Glomerular visceral epithelial cell (primary cell): ENCODE results near the gene PERCC1.

Experiments used
- DNase-seq: peaks from one replicate; pipeline ENCODE4 v3.0.0-alpha.2; 2016; ENCODE audit errors: extremely low spot score

The PERCC1 gene

DNA sequence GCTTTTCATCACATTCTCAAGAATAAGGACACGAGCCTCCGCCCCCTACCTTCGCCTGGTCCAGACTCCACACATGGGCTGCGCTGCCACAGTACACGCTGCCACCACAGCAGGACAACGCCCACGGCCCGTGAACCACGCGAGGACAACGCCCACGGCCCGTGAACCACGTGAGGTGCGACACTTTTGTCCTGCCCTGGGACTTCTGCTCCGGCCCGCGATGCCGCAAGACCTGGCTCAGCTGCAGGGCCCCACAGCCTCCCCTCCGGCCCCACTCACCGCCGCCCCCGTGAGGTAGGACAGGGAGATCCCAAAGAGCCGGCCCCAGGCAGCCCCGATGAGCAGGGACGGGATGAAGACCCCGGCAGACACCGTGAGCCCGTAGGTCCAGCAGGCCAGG lies 19.3 kb downstream of the PERCC1 start:
- DNase-seq = no peak

DNA sequence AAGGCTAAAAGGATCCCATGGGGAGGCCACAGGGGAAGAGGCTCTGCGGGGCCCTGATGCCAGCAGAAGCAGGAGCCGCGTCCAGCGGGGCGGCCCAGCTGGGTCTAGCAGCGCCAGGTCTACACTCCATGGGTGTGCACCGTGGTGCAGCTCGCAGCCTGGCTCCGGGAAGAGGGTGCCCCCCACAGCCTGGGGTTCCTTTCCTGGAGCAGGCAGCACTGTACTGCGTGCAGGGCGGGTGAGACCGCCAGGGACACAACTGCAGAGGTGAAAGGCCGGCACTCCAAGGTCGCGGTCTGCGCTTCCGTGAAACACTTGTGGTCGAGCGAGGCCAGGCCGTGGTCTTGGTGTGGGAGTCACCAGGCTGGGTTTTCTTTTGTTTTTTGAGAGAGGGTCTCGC lies 20.0 kb downstream of the PERCC1 start:
- no peak for DNase-seq

DNA sequence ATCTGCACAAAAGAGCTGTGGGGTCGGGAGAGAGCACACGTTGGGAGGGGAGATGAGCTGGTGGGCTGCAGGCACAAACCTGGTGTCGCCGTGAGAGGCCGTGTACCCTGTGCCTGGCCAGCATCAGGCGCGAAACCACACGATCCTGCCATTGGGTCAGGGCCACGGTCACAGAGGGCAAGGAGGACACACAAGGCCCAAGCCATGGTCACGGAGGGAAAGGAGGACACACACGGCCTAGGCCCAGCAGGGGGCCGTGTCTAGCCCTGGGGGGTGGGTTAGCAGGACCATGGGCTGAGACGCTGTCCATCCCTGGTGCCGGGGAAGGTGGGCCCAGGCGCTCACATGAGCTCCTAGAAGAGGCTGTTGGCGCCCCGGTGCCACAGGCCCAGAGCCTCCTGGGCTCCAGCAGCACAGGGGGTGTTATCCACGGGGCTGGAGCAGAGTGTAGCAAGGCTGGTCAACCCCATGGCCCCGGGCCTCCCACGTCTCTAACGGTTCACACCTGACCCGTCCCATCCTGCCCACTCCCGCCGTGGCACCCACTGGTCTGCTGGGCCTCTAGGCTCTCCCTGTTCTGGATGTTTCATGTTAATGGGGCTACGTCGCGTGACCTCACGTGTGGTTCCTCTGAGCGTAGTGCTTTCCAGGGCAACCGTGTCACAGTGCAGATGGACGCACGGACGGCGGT lies 21.0 kb downstream of the PERCC1 start:
- DNase-seq = no peak

DNA sequence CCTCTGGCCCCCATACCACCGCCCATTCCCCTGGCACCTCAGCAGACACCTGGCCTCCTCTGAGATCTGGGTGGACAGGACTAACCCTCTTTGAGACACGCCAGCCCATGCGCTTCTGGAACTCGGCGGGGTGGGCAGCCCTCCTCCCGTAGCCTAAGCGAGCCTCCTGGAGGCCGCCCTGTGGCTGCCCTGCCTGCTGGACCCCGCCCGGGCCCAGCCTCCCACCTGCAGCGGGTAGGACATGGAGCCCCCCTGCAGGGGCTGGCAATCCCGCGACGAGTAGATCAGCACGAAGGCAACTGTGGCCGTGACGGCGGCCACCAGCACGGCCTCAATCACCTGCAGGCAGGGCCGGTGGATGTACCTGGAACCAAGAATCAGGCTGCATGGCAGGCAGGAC lies 21.7 kb downstream of the PERCC1 start:
- DNase-seq = no peak

DNA sequence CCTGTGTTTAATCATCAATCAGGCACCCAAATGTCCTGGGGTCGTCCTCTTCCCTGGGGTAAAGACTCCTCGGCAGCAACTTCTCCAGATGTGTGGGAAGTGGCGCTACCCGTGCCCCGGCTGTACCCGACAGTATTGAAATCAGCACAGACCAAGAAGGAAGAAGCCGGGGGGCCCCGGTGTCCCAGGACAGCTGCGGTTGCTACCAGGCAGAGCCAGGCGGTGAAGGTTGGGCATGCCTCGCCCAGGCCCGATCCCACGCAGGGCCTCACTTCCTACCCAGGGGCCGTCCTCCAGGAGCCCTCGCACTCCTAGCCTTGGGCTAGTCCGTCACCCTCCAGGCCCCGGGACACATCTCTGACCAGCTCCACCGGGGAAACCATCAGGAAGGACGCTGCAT lies 22.4 kb downstream of the PERCC1 start:
- DNase-seq = no peak

DNA sequence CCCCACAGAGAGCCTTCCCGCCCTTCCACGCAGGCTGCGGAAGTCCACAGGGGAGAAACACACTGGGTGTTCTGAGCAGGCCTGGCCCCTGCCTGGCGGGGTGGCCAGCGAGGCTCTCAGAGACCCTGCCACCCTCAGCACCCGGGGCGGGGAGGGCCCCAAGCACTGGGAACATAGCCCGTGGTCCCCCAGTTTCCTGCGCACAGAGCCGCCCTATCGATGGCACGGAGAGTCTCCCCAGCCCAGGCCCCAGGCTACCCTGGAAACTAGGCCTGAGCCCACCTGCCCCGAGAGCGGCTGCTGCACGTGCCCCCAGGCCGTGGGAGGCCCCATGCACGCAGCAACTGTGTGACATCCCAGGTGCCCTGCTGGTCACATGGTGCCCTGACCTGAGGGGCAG lies 23.7 kb downstream of the PERCC1 start:
- DNase-seq = no peak

DNA sequence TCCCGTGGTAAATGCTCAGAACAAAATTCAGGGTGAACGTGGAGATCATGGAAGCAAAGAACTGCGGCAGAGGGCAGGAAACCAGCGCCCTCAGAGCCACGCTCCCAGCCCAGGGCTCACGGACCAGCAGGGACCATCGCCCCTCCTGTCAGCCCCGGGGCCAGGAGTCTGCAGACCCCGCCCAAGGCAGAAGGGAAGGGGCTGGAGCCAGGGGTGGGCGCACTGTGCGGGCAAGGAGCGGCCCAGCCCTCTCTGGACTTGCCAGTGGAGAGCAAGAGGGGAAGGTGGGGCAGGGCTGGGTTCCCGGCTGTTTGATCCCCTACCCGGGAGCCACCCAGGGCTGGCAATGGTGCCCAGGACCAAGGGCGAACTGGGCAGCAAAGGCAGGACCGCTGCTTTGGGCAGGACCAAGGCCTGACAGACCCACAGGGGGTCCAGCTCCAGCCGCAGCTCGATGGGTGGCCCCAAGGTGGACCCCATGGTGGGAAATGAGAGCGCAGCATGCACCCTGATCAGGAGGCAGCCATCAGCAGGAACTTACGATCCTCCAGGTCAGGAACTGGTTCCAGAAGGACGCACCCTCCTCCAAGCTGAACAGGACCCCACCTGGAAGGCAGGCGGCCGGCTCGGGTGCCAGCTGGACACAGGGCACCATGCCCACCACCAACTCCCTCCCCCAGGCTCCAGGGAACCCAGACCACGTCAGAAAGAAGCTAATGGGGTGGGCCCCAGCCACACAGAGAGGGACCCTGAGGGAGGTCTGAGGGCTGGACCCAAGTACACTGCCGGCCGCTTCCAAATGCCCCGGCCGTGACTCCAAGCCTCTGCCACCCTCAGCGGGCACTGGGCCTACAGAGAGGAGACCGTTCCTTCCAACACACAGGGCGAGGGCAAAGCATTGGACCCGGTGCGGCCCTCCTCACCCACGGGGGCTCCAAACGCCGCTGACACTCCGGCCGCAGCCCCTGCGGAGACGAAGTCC lies 24.6 kb downstream of the PERCC1 start:
- DNase-seq = no peak

DNA sequence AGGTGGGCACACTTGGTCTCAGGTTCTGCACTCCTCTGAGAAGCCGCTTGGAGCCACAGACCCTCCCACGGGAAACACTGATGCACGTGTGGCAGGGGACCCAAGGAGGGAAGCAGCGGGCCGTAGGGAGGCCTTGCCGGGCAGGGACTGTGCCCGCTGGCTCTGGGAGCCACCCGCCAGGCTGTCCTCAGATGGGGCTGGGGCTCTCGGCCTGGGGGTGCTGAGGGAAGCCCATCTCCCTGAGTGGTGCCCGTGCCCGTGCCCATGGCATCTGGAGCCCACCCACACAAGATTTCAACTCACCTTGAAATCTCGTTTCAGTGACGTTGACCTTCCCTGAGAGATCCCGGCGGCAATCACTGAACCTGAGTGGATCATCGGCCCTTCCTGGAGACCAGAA lies 26.1 kb downstream of the PERCC1 start:
- DNase-seq = no peak

DNA sequence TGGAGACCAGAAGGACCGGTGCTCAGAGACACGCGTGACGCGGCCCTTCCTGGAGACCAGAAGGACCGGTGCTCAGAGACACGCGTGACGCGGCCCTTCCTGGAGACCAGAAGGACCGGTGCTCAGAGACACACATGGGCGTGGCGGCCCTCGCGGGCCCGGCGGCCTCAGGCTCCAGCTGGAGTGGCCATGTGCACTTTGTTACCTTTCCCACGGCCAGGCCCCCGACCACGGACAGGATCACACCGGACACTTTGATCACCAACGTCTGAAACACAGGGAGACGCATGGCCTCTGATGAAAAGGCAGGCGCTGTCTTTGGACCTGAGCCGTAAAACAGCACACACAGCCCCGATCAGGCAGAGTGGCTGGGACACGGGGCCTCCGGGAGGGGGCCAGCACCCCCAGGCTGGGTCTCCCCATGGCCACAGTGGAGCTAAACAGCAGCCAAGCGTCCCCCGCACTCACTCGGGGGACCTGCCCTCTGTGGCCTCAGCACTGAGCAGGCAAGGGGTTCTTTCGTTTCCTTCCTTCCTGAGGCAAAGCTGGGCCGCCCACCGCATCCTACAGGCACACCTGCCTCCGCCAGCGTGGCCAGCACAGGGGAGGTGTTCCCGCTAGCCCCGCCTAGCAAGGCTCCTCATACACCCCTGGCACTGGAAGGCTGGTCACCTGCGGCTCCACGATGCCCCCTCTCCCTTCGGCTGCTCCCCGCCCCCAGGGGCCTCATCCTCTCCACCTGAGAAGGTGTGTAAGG lies 26.8 kb downstream of the PERCC1 start:
- no peak for DNase-seq

DNA sequence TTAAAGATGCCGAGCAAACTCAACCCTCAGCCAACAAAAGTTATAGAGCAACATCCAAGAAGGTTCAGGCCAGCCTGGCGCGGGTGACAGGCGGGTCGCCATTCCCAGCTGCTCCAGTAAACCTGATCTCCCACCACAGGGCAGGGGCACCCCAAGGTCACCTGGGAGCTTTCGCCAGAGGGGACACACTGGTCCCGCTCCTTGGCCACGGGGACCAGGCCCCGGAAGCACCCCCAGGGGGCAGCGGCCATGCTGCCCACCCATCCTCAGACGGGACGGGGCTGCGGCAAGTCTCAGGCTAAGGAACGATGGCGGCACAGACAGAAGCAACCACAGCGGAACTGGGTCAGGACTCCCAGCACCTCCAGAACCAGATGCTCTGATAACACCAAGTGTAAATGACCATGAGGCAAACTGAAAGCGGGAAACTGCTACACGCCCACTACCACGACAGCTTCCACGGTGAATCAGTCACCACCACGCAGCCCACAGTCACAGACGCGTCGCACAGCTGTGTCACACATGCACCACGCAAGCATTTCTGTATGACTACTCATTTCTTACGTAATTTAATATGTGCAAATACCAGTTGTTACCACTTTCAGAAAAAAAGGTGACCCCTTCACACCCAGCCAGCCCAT lies 27.6 kb downstream of the PERCC1 start:
- DNase-seq = no peak

DNA sequence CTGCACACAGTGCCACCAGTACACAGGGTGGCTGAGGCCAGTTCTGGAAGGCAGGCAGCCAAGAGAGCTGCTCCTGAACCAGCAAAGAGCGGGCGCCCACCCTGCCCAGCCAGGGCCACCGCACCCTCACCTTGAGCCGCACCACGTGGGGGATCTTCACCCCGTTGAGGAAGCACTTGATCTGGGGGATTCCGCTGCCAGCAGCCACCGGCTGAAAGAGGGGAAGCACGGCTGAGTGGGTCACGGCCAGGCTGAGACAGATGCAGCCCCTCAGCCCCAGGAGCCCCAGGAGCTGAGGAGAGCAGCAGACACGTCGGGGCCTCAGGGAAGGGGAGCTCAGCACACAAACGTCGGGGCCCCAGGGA lies 28.1 kb downstream of the PERCC1 start:
- no peak for DNase-seq

DNA sequence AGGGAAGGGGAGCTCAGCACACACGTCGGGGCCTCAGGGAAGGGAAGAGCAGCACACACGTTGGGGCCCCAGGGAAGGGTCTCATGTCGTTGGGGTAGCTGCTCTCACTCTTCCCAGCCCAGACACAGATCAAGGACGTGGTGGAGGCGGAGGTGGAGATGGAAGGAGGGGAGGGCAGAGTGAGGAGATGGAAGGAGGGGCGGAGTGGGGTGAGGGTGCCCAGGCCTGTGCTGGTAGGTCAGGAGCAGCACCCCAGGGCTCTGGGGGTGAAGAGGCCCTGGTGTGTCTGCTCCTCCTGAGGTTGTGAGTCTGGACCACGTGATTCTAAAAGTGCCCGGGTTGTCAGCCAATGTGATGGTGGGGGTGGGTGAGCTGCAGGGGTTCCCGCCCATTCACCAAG lies 29.1 kb downstream of the PERCC1 start:
- DNase-seq = no peak

DNA sequence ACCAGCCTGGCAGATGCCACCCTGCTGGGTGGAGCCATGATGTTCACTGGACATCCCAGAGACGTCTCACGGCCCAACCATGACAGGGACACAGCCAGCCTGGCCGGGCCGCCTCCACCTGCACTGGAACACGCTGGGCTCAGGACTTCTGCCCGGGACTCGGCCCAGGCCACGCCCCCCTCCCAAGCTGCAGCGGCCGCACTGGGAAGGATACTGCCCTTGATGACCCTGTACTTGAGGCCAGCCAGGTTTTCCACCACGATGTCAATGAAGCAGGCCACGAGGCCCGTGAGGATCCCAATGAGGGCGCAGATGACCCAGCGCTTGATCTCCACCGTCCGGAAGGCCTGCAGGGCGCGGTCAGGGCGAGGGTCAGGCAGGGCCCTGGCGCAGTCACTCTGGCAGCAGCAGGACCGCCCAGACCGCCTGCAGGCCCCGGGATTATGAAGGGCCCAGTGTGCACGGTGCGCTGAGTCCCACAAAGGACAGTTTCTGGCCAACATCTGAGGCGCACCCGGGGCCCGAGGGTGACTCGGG lies 29.8 kb downstream of the PERCC1 start:
- no peak for DNase-seq

DNA sequence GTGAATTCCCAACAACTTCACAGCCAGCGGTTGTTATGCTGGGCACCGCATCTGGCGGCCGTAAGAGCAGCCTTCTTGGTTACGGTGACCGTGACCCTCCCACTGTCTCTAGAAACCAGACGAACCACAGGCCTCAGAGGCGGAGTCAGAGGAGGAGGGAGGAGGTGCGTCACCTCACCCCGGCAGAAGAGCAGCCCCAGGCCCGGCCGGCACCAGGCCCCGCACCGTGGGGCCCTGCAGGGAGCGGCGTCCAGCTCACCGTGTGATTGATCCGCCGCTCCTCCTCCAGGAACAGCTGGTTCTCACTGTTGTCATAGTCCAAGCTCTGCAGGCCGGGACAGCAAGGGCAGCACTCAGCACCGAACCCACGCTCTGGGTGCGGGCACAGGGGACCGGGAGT lies 30.3 kb downstream of the PERCC1 start:
- DNase-seq = no peak

DNA sequence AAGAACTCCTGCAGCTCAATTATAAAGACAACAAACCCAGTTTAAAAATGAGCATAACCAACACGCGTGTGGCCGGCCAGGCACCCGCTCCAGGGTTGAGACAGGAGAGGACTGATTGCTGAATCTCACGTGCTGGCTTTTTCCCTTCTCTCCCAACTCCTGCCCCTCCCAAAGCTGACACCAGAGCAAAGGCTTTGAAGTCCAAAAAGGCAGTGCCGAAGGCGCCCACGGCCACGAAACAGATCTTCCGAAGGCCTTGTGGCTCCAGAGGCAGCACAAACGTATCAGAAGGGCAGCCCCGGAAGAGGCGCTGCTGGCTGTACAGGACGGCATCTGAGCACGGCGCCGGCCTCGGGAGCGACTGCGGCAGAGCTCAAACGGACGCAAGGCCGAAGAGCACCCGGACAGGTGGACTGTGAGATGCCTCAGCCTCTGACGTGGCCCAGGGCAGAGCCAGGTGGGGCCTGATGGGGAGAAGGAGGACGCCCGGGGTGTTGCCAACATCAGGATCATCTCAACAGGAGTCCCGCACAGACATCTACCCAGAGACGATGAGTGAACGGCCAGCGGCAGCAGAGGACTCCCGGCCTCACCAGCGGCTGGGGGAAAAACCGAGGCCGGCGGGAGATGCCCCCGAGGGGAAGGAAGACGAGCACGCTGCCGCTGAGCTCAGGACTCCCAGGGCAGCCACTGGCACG lies 33.5 kb downstream of the PERCC1 start:
- DNase-seq = no peak

DNA sequence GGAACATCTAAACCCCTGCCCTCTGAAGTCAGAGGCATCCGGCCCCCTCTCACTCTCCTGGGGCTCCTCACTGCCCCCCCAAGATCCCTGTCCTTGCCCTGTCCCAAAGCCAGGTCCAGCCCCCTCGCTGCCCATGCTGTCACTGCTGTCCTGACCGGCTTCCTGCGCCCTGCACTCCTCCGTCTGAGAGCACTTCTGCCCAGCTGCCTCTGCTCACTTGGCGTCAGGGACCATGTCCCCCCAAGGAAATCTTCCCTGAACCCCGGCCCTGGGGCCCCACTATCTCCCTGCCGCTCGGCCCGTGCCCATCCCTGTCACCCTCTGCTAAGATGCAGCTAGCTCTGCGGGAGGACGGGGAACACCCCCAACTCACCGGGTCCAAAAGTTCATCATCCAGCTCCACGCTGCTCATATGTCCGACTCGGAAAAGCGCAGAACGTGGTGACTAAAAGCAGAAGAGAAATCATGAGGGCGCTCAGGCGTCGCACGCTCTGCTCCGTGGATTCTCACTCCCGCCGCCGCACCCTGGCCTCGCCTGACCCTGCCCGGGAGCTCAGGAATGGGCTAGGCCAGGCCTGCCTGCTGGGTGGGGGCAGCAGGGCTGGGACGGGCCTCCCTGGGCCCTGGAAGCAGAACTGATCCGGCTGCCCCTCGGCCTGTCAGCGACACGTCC lies 34.2 kb downstream of the PERCC1 start:
- no peak for DNase-seq

DNA sequence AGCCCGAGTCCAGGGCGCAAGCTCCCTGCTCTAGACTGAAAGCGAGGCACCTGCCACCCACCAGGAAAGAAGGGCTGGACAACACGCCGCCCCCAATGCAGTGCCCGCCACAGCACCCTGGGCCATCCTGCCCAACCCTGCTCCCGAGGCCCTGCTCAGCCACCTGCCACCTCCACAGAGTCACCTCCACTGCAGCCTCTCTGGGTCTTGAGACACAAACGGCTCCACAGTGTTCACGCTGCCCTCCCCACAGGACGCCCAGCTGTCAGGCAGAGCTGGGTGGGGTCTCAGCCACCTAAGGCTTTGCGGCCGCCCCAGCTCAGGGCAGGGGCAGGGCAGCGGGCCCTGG lies 34.7 kb downstream of the PERCC1 start:
- no peak for DNase-seq

DNA sequence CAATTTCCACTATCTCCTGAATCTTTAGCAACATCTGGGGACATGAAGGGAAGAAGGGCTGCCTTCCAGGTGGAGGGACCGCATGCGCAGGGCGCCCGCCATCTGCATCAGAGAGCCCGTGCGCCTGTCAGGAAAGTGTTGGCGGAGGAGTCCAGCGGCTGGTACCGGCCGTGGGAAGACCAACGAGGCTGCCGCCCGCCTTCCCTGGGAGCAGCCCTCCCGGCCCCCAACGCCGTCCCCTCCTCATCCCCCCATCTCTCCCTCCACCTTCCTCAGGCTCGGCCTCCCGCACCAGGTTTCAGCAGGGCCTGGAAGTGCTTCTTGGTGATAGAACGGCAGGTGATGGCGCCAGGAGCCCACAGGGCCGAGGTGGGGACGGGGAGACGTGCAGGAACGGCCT lies 35.2 kb downstream of the PERCC1 start:
- no peak for DNase-seq

DNA sequence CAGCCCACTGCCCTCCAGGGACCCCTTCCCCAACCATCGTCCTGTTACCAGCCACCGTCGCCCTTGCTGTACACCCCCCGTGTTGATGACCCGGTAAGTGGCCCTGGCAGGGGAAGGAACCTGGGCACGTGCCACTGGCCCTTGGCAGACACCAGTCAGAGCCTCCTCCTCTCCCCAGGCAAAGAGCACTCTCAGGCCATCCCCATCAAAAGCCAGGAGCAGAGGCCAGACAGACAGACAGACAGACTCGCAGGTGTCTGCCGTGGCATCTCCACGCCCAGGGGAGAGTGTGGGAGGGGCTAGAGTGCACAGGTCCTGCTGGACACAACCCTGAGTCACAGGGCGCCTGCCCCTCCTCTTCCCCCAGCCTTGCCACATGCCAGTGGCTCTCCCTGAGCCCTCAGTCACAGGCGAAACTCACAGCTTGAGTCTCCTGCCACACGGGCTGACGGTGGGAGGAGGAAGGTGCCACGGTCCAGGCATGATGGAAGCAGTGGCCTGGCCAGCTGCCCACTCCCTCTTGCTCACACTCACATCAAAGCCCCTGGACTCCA lies 36.2 kb downstream of the PERCC1 start:
- peak; percentile 18 for DNase-seq

DNA sequence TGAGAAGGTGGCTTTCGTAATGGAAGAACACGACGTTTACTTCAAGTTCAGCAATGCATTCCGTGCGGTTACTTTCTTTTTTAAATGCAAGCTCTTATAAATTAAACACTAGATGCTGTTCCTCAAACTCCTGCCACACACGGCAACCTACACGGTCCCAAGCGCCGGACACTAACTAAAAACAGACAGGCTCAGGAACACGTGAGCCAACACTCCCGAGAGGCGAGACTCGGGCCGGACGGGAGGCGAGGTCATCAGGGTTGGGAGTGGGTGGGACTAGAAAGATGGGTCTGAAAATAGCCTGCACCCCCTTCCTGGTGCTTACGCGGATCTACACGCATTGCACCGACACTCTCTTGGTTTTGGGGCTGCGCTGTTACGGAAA lies 37.5 kb downstream of the PERCC1 start:
- no peak for DNase-seq
